Right lobe of liver (tissue), 6 donors: ENCODE results near the gene RBKS. TPM values are rescaled to one million over a fixed set of nuclear protein-coding genes. Genes with fewer than 3 reads are reported as not detected.

Experiments used
- ATAC-seq, 4 donors: fragments of 200-7000 bp; cut with Tn5 transposase; one replicate each; pipeline ENCODE4 v1.9.1; 2020; ENCODE audit warnings: mild to moderate bottlenecking in 4 of 4, moderate library complexity in 4 of 4
- DNase-seq, 3 donors: peaks; one replicate each; pipeline ENCODE4 v3.0.0-alpha.2; 2020
- H3K27ac ChIP-seq, 3 donors: fragments of 200-600 bp; one replicate each; pipeline ENCODE4 v1.8.0; 2022
- H3K27me3 ChIP-seq, 2 donors: fragments of 200-600 bp; one replicate each; pipeline ENCODE4 v1.8.0; 2022
- H3K36me3 ChIP-seq, 4 donors: fragments of 200-600 bp; sonication (generic) in 1 of 4; one replicate each; pipeline versions ENCODE4 v1.5.1 to v1.8.0; 2017 to 2022; ENCODE audit warnings: control low read depth in 1 of 4
- H3K4me1 ChIP-seq, 4 donors: fragments of 200-600 bp; sonication (generic) in 1 of 4; one replicate each; pipeline versions ENCODE4 v1.5.1 to v1.8.0; 2017 to 2022; ENCODE audit warnings: control low read depth in 1 of 4
- H3K4me3 ChIP-seq, 3 donors: fragments of 200-600 bp; one replicate each; pipeline ENCODE4 v1.8.0; 2022
- H3K9me3 ChIP-seq, 4 donors: fragments of 200-600 bp; sonication (generic) in 1 of 4; one replicate each; pipeline versions ENCODE4 v1.5.1 to v1.8.0; 2017 to 2022; ENCODE audit warnings: control low read depth in 1 of 4
- CTCF ChIP-seq, 4 donors: fragments of 200-600 bp in 3 of 4; fragments of 450-650 bp in 1 of 4; IDR thresholded peaks; one replicate each; pipeline versions ENCODE4 v1.5.1 to v1.8.0; 2016 to 2022; ENCODE audit warnings: antibody characterized with exemption in 4 of 4, mild to moderate bottlenecking in 2 of 4
- POLR2A ChIP-seq: fragments of 450-650 bp; IDR thresholded peaks from one replicate; pipeline ENCODE4 v1.6.1; 2017; ENCODE audit warnings: antibody characterized with exemption, mild to moderate bottlenecking
- WGBS: methylation state at CpG from one replicate; pipeline ENCODE4 v1.1.6; 2018; ENCODE audit warnings: low coverage, low lambda C conversion rate; ENCODE audit not compliant: insufficient coverage; ENCODE audit errors: missing lambda C conversion rate; 5-methylcytosine and 5-hydroxymethylcytosine counted together
- intact Hi-C, 2 donors: fragments of 100-400 bp; cut with DNase I; formaldehyde crosslinking; loops; one replicate each; pipeline versions ENCODE4 v1.11.2 to v1.14.1; 2022
- total RNA-seq, 6 experiments: library from RNA; depleted of rRNA in 2 of 6; stranded (reverse); fragments of >200 nt in 2 of 6; fragmentation: NEBNext Ultra II Directional in 3 of 6; extraction: Animal tissue kit (Norgen Biotek cat#: 25700) in 3 of 6; gene quantifications; one replicate each; pipeline versions ENCODE4 v1.1.0 to v1.2.4, GENCODE V29; 2016 to 2023
- donor health status: DM: no; HTN: yes; CAD: no.
- donor health status: DM: no; HTN: no; CAD: no.
- donor health status: DM: no; HTN: no; CAD: no.
- donor health status: DM: no; HTN: yes; CAD: no.
- donor health status: DM: no; HTN: yes; CAD: no.

RBKS gene
- total RNA-seq, 6 experiments from 2014 or later = 13.5 to 18.6 (median 16.0) TPM

GRCh38 chr2:27921424-27921823, 31.2 kb upstream of the RBKS start:
- Histone ChIP-seq H3K4me3 (no peak overlapping the region), H3K27me3 (no peaks in the 10 kb centered on the region), H3K9me3 (no peaks in the 10 kb centered on the region), H3K4me1 (peaks cover 0 to 7% (median 0%) of the 10 kb centered on the region in 4 donors), H3K36me3 (no peaks in the 10 kb centered on the region), H3K27ac (peak overlapping the region in 1 of 3 donors; percentile 55)
- TF ChIP-seq CTCF (IDR thresholded peaks at IDR 0.05) (no peak), POLR2A (no peak)
- DNase-seq (no peak), ATAC-seq (no peak)
- WGBS = 89% methylated on average over 2 of the region's 2 CpGs
- intact Hi-C loops = no loop called here

- TF ChIP-seq POLR2A (peak; percentile 34), CTCF (IDR thresholded peaks at IDR 0.05) (no peak)
- no peaks in the 10 kb centered on the region for H3K36me3 ChIP-seq
- peak; percentile 74 to 85 (median 82) for ATAC-seq
- WGBS = 38% methylated on average over 4 of the region's 4 CpGs
- no peak for DNase-seq
- no peaks in the 10 kb centered on the region for H3K9me3 ChIP-seq
- no peak overlapping the region for H3K4me3 ChIP-seq
- intact Hi-C loops = no loop called here
- H3K27ac ChIP-seq = peak overlapping the region; percentile 13 to 69 (median 25)
- H3K27me3 ChIP-seq = no peaks in the 10 kb centered on the region
- peaks cover 0 to 18% (median 3%) of the 10 kb centered on the region in 4 donors for H3K4me1 ChIP-seq
Measured at GRCh38 chr2:27920148-27920885, 30.1 kb upstream of the RBKS start.

GRCh38 chr2:27916293-27916995, 26.3 kb upstream of the RBKS start:
- Histone ChIP-seq H3K4me3 (no peak overlapping the region), H3K36me3 (no peaks in the 10 kb centered on the region), H3K27me3 (no peaks in the 10 kb centered on the region), H3K9me3 (no peaks in the 10 kb centered on the region), H3K27ac (peak overlapping the region in 2 of 3 donors; percentile 12 to 65), H3K4me1 (peaks cover 0 to 23% (median 3%) of the 10 kb centered on the region in 4 donors)
- DNase-seq (no peak), ATAC-seq (peak; percentile 59 to 82 (median 75))
- intact Hi-C loops = no loop called here
- WGBS = 100% methylated on average over 1 of the region's 1 CpG
- TF ChIP-seq CTCF (IDR thresholded peaks at IDR 0.05) (no peak), POLR2A (peak; percentile 76)

GRCh38 chr2:27915874-27916273, 25.7 kb upstream of the RBKS start:
- H3K27ac ChIP-seq = peak overlapping the region in 2 of 3 donors; percentile 12 to 65
- intact Hi-C loops = no loop called here

More at GRCh38 chr2:27915874-27916273, 25.7 kb upstream of the RBKS start:
- Histone ChIP-seq H3K27me3 (no peaks in the 10 kb centered on the region), H3K4me1 (peaks cover 0 to 23% (median 3%) of the 10 kb centered on the region in 4 donors), H3K9me3 (no peaks in the 10 kb centered on the region), H3K36me3 (no peaks in the 10 kb centered on the region), H3K4me3 (no peak overlapping the region)
- TF ChIP-seq POLR2A (no peak), CTCF (IDR thresholded peaks at IDR 0.05) (no peak)
- no peak for DNase-seq
- peak in 3 of 4 donors; percentile 4 to 39 (median 33) for ATAC-seq
